Activated T-cell treated with anti-CD3 and anti-CD28 coated beads for 1 hour (primary cell): ENCODE results near the gene RAD51B.

Experiments
- DNase-seq: peaks from one replicate; pipeline ENCODE4 v3.0.0-alpha.2; 2020; ENCODE audit warnings: low read depth

RAD51B gene

DNA sequence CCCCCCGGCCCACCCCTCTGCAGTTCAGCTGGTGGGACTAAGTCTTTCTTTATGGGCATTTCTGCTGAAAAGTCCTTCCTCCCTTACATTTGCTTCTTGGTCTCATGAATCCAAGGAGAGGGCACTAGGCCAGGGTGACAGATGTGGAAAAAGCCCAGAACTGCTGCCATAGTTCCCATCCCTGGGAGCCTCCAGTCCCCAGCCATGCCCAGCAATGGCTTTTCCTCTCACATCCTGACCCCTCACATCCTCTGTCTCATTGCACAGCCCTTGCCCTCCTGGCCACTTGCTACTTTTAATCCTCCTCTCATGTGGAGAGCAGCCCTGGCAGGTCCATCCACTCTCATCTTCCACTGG is 850.8 kb downstream of the RAD51B start:
- no peak for DNase-seq

DNA sequence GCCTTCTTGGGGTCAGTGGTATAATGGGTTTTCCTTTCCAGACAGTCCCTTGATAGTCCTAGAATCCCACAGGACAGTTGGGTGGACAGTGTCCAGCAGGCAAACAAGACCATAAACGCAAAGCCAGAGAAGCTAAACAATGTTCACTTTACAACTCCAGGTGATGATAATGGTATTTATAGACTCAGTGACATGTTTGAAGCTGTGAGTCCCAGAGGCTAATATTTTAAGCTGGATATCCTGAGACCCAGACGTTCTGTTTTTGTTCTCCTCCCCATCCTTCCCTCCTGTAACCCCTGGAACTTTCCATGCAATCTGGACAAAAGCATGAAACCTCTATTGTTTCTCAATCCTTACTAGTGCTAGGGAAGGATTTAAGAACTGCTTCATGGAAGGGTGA is 852.3 kb downstream of the RAD51B start:
- DNase-seq = no peak

DNA sequence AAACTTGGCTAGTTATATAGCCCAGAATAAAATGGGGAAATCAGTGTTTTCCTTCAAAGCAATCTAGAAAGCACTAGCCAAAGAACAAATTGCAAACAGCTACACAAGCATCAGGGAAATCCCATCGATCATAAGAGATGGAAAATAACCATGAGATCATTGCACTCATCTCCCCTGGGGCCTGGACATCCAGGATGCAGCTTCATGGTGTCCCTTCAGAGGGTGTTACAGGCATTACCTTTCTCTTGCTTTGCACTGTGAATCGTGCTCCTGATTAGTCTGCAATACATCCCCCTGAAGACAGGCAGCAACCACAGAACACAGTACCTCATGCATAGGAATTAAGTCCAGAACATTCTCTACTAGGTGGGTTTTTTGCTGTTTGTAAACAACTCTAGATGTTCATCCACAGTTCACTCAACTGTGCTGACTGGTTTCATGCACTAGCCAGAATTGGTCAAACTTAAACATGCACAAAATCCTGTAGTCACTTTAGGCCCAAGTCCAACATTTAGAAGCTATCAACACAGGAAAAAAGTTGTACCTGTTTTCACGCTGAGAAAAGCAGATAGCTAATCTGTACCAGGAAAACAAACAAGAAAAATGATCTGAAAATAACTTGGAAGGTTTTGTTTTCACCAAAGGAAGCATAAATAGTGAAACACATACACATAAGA is 853.2 kb downstream of the RAD51B start:
- no peak for DNase-seq

DNA sequence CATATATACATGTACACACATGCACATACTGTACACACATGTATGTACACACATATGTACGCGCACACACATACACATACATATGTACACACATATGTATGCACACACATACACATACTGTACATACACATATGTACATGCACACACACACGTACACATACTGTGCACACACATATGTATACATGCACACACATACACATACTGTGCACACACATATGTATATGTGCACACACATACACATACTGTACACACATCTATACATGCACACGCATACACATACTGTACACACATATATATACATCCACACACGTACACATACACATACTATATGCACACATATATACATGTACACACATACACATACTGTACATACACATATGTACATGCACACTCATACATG is 853.9 kb downstream of the RAD51B start:
- no peak for DNase-seq

DNA sequence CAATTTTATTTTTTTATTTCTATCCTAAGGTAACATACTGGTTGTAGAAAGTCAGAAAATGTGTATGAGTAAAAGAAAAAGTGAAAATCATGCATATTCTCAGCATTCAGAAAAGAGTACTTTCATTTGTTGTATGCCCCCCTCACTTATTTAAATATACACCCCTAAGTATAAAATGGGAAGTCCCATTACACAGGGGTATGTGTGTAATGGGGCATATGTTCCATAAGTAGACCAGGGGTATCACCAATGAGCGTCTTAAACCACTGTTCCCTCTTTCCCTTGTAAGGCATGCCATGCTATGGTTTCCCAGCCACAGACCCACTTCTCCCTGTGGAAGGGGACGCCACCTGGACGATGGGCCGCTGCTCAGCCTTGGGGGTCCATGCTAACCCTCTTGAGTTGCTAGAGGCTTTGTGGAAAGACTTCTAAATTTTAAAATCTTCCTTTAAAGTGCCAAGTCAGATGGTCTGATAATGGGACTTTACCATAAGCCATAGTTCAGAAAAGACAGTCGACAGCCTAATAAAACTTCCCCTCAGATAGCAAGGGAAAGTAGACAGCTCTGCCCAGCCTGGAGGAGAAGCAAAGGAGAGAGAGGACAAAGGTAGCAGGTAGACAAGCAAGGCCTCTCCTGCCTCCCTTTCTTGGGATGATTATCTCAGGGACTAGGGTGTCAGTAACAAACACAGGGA is 855.1 kb downstream of the RAD51B start:
- DNase-seq = no peak

DNA sequence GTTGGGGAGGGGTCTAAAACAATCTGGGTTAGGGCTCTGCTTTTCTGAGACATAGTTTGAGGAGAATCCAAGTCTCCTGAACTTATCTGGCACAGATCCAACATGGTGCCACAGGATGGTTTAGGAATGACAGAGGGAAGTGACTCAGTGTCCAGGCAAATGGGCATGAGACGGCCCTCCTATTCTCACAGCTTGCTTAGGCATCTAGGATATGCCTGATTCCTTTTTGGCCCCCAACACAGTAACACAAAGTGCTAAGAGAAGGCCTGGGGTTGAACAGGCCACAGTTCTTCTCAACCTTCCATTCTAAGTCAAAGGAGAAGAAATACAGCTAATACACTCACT is 855.6 kb downstream of the RAD51B start:
- DNase-seq = no peak

DNA sequence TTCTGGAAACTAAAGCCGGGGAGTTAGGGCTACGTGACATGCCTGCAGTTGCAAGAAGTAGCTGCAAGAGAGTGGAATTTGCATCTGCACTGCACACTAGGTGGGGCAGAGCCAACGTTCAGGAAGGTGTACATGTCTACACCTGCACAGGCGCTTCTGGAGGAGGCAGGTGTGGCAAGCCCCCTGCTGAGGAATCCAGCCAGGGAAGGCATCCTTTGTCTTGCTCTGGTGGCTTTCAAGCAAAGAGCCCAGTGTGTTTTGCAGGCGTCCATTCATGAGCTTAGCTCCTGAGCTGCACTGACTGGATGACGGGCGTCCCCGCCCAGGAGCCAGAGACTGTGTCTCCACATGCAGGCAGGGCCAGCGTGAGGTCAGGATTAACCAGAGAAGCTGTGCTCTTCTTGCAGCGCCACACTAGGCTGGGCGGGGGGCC is 856.9 kb downstream of the RAD51B start:
- DNase-seq = no peak

DNA sequence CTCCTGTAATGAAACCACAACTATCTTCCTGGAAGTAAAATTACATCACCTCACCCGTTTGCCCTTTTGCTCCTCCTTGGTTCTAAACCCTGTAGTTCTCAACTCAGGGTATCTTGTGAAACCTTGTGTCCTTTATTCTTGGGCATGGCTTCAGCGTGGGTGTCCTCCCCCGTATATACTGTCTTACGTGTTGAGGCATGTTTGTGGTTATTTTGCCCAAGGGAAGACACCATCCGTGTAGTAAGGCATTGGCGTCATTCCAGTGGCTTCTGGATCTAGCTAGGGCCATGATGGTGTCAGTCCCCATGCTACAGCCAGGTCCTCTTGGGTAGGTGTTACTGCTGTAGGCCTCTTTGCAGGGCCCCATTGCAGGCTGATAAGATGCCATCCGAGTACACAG is 857.9 kb downstream of the RAD51B start:
- DNase-seq = no peak

DNA sequence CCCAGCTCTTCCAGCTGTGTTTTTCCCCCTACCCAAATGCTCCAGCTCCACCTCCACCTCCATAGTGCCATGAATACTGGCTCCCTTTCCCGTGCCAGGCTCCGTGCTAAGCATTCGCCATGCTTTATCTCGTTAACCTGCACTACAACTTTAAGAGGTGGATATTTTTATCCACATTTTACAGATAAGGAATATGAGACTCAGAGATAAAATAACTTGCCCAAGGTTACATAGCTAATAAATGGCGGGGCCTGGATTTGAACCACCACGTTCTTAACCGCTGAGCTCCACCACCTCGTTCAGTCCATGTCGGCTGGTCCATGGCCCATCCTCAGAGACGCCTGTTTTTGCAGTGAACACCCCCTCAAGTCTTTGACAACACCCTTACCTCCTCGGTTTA is 858.3 kb downstream of the RAD51B start:
- no peak for DNase-seq

DNA sequence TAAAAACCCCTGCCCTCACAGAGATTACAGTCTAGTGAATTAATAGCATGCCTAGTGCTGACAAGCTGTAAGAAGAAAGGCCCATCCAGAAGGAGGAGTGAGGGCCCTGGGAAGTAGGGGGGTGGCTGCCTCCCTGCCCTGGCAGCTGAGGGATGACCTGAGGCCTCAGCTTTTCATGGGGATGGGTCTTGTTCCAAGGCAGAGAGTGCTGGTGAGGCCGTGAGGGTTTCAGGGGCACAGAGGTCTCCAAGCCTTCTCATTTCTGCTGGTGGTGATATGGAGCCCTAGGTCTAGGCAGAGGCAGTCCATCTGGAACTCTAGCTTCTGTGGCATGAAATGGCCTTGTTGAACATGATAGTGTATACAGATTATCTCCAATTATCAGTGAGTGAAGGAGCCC is 858.9 kb downstream of the RAD51B start:
- no peak for DNase-seq

DNA sequence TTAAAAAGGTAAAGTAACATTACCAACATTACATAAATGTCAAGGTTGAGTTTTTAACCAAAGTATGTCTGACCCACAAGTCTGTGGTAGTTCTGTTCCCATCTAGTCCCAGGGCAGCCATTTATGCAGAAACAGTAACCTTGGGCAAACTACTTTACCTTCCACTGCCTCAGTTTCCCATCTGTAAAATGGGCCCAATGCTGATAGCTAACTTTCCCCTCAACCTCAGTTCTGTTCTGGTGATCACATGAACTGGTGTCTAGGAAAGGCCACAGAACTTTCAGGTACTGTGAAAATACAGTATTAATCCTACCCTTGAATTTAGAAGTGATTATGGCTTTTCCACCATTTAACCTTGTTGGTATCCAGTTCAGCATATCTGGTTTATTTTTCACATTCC is 859.7 kb downstream of the RAD51B start:
- DNase-seq = no peak

DNA sequence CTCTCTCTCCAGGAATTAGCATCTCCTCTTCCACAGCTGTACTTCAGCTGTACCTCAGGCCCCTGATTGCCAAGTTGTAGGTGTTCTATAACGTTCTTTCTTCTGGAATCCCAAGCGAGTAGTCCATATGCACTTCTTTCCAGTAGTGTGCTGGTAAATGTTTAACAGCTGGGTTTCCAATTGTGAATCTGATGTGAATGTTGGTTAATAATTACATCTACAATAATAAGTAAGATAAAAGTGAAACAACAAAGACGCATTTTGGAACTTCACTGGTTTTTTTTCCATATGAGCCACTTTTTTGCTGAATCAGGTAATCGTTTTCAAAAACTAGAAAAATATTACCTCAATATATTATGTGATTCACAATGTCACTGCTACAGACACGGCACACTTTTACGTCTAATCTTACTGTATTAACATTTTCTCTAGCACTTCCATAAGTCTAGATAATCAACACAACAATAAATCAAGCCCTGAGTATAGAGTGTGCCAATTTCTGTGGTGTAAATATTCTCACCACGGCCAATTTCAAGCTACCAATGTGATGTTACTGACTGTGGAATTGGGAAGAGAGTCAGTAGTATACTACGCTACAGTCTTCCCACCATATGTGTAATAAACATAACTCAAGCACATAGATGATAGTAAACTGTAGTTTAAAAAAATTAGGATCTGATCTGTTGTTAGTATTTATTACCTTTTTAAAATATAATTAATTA is 860.3 kb downstream of the RAD51B start:
- no peak for DNase-seq

DNA sequence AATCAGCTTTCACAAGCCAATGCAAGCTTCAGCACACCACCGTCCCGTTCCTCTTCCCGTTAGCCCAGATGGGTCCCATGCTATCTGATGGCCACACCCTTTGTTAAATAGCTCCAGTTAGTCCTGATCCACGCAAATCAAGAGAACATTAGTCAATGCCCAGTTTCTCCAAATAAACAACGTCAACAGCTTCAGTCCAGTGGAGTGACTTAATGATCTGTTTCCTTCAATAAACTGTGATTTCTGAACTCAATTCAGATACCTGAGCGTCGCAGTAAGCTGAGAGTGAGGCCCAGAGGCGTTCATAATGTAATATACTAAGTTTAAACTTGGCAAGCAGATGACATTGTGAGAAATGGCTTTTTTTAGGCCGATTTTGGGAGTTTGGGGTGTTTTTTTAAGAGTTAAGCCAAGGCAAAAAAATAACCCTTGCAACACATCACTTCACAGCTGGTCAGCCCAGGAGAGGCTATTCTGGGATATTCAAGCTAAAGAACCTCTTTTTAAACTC is 861.0 kb downstream of the RAD51B start:
- no peak for DNase-seq

DNA sequence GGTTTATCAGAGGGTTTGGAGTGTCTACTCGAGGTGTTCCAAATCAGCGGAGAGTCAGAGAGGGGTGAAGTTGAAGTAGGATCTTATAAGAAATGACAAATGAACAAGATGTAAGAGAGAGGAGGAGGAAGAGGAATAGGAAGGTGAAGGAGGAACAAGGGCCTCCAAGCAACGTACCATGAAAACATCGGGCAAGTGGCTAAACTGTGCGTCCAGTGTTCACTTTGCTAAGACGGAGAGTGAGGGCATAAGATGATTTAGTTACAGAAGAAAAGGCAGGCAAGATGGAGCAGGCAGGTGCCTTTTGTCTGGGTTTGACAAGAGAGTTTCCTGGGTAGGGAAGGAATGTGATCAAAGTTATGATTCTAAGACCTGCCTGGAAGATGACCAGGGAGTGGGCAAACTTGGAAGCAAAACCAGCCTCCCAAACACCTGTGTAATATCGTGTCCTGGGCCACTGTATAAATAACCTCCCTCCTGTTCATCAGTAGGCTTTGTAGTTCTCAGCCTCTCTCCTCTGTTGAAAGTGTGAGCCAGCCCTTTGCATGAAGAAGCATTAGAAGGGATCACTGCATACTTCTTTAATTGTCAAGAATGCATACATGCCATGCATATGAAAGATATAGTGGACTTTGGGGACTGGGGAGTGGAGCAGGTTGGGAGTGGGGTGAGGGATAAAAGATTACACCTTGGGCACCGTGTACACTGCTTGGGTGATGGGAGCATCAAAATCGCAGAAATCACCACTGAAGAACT is 861.9 kb downstream of the RAD51B start:
- no peak for DNase-seq

DNA sequence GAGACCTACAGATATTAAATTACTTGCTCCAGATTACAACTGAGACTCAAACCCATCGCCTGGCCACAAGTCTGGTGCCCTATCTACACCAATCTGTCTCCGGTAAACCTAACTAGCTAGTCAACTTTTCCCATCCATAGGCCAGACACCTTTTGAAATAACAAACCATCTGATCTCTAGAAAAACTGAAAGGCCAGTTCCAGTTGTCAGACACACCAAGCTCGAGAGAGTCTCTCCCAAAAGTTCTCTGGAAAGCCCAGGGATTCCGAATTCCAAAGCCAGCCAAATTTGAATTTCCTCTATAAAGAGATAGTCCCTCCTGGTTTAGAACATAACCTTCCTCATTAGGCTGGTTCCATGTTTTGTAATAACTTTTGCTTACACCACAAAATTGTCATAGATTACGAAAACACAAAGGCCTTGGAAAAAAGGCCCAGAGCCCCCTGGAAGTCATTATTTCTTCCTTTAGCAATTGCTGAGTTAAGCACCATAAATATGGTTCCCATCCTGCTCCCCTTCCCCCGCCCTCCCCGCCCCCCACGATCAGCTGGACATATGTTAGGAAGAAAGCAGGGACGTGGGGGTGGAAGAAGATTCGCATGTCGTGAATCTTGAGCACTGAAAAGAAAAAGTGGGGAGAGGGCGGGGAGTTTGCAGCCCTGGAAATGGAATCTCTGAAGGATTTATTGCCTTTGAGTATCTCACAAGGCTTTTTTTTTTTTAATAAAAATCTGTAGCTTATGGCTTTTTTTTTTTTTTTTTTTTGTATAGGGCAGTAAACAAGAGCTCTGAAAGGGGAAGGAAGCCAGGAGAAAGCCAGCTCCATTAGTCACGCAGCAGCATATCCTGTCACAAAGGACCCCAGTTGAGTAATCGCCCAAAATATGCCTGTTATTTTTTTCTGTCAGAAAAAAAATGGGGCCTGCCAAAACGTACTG is 862.9 kb downstream of the RAD51B start:
- DNase-seq = no peak

DNA sequence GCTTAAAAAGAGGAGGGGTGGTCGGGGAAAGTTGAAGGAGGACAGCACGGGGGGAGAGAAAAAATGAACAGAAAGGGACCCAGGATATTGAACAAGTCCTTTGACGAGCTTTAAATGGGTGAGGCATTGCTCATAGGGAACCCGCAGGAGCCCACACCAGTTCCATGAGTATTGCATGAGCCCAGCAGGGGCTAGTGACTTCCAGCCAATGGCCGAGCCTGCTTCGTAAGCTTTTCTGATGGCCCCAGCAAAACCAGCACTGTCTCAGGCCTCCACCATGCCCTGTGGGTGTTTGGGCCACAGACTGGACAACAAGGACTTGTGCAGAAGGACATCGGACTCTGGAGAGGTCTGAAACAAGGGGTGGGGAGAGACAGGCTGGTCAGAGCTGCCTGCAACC is 863.7 kb downstream of the RAD51B start:
- no peak for DNase-seq

DNA sequence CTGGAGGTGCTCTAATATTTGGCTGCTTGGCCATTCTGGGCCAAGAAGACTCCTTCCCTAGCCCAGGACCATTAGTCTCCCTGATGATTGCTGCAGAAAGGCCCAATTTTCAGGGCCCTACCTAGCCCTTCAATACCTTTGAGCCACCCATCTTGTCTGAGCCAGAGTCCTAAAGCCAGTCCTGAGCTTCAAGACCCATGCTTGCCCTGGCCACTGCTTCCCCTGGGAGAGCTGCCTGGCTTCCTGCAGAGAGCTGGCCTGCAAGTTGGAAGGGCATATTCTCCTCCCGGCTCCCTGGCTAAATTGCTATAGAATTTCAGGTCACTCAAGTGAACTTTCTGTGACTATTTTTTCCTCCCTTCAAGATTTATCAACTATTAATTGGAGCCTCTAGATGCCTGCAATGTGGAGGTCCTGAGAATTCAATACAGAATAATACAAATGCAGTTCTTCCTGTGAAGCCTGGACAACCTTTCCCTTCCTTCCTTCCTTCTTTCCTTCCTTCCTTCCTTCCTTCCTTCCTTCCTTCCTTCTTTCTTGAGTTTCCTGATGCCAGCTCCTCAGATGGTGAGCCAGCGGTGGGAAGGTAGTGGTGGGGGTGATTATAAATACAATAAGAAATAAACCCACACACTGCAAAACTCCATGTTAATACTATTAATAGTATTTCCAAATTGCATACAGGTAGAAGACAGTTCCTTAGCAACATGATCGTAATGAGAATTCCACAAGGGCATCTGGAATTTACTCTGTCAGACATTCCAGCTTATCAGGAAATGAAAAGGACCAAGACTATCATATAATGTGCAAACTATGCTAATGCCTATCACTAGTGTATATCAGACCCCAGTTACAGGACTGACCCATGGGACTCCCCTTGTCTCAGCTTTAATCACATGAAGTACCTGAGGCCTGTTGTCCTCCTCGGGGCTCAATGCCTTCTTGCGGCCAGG is 865.2 kb downstream of the RAD51B start:
- DNase-seq = no peak

DNA sequence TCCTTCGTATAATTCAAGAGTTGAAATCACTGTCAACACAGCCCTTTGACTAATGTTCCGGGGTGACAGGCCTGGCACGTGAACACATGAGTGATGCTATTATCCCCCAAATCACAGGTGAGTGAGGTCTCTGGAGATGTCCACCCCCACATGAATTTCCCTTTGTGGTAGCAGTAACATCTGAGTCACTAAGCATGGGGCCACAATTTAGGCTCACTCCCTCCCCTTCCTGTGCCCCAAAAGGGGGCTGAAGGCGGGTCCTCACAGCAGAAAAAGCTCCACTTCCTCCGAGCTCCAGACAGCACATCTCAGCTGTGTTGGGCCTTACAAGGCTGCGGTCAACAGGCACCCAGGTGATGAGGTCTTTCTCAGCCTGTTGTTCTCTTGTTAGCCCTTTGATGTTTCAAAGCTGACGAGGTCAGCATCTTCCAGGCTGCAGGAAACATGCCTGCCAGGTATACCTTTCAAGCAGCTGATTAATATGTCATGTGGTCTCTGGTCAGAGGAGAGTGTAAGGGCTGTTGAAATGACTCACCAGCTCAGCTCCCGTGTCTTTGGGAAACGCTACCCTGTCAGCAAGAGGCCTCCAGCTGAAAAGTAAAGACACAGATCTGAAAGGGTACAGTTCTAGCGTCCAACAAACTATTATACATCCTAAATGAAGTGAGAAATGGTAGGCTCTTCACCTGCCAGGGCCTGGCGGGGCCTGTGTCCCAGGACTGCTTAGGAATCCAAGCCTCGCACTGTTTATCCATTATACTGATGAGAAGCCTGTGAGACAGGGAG is 866.0 kb downstream of the RAD51B start:
- peak; percentile 56 for DNase-seq

DNA sequence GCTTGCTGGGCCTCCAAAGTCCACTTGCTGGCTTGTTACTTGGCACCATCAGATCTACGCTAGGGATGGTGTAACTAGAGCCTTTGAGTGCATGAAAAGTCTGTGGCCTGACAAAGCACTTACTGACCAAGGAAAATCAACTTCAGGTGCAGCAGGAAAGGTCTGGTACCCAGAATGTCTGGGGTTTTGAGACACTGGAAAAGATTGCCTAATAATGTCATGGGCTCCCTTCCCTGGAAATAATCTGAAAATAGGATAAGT is 866.6 kb downstream of the RAD51B start:
- DNase-seq = no peak

DNA sequence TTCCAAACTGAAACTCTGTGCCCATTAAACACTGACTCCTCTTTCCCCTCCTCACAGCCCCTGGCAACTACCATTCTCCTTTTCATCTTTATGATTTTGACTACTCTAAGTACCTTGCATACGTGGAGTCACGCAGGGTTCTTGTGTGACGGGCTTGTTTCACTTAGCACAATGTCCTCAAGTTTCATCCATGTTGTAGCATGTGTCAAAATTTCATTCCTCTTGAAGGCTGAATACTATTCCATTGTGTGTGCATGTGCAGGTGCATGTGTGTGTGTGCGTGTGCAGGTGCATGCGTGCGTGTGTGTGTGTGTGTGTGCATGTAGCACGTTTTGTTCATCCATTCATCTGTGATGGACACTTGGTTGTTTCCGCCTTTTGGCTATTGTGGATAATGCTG is 867.1 kb downstream of the RAD51B start:
- DNase-seq = no peak
